ENCODE data around the gene ATOH8. TPM values are rescaled to one million over a fixed set of nuclear protein-coding genes. Genes with fewer than 3 reads are reported as not detected.

ATOH8 gene
- total and polyA plus RNA-seq, 2 experiments from 2014 or later = 4.8 to 10.6 TPM

- Histone ChIP-seq H3K9me3 (ENCODE audit: low read depth) (no peaks in the 10 kb centered on the region), H3K36me3 (no peaks in the 10 kb centered on the region), H3K4me1 (ENCODE audit: low read depth) (no peaks in the 10 kb centered on the region), H3K27ac (no peak overlapping the region), H3K4me3 (no peak overlapping the region), H3K27me3 (no peaks in the 10 kb centered on the region)
- DNase-seq (ENCODE audit: low read depth in 1 of 2, low spot score in 1 of 2) = no peak
- TF ChIP-seq, protein P1, sequence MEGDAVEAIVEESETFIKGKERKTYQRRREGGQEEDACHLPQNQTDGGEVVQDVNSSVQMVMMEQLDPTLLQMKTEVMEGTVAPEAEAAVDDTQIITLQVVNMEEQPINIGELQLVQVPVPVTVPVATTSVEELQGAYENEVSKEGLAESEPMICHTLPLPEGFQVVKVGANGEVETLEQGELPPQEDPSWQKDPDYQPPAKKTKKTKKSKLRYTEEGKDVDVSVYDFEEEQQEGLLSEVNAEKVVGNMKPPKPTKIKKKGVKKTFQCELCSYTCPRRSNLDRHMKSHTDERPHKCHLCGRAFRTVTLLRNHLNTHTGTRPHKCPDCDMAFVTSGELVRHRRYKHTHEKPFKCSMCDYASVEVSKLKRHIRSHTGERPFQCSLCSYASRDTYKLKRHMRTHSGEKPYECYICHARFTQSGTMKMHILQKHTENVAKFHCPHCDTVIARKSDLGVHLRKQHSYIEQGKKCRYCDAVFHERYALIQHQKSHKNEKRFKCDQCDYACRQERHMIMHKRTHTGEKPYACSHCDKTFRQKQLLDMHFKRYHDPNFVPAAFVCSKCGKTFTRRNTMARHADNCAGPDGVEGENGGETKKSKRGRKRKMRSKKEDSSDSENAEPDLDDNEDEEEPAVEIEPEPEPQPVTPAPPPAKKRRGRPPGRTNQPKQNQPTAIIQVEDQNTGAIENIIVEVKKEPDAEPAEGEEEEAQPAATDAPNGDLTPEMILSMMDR (IDR thresholded peaks at IDR 0.05; ENCODE audit: low read depth, low read length) = no peak
Observed at GRCh38 chr2:85799215-85799956, 45.6 kb downstream of the ATOH8 start.

- TF ChIP-seq, protein P1 (IDR thresholded peaks at IDR 0.05; ENCODE audit: low read depth, low read length) = no peak
- Histone ChIP-seq H3K4me3 (no peak overlapping the region), H3K36me3 (no peaks in the 10 kb centered on the region), H3K27me3 (no peaks in the 10 kb centered on the region), H3K4me1 (ENCODE audit: low read depth) (no peaks in the 10 kb centered on the region), H3K27ac (no peak overlapping the region), H3K9me3 (ENCODE audit: low read depth) (no peaks in the 10 kb centered on the region)
- no peak for DNase-seq (ENCODE audit: low read depth in 1 of 2, low spot score in 1 of 2)
Observed at GRCh38 chr2:85800586-85800985, 46.8 kb downstream of the ATOH8 start.

DNA sequence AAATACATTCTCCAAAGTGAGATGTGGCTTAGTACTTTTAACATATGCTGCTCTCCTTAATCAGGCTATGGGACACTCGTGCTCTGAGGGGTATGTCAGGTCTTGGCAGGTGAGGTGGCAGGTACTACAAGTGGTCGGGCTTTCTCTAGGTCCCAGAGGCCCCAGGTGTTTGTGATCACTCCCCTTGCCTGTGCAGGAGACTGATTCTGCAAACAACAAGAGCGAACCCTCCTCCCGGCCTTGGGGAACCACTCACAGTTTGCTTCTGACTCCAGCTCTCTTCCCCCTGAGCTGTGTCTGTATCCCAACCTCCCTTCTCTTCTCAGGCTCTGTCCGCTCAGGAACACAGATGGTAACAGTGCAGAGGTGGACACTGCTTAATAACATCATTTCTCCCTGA lies 48.1 kb downstream of the ATOH8 start:
- TF ChIP-seq, protein P1 (IDR thresholded peaks at IDR 0.05; ENCODE audit: low read depth, low read length) = no peak
- no peaks in the 10 kb centered on the region for H3K9me3 ChIP-seq (ENCODE audit: low read depth)
- no peaks in the 10 kb centered on the region for H3K4me1 ChIP-seq (ENCODE audit: low read depth)
- DNase-seq (ENCODE audit: low read depth in 1 of 2, low spot score in 1 of 2) = no peak
- H3K27me3 ChIP-seq = no peaks in the 10 kb centered on the region
- no peak overlapping the region for H3K27ac ChIP-seq
- no peaks in the 10 kb centered on the region for H3K36me3 ChIP-seq
- H3K4me3 ChIP-seq = no peak overlapping the region

GRCh38 chr2:85802354-85803103 lies 48.7 kb downstream of the ATOH8 start:
- Histone ChIP-seq H3K27me3 (no peaks in the 10 kb centered on the region), H3K4me3 (no peak overlapping the region), H3K27ac (no peak overlapping the region), H3K9me3 (ENCODE audit: low read depth) (no peaks in the 10 kb centered on the region), H3K4me1 (ENCODE audit: low read depth) (no peaks in the 10 kb centered on the region), H3K36me3 (no peaks in the 10 kb centered on the region)
- TF ChIP-seq, protein P1 (IDR thresholded peaks at IDR 0.05; ENCODE audit: low read depth, low read length) = no peak
- DNase-seq (ENCODE audit: low read depth in 1 of 2, low spot score in 1 of 2) = no peak

- TF ChIP-seq, protein P1 (IDR thresholded peaks at IDR 0.05; ENCODE audit: low read depth, low read length) = no peak
- no peaks in the 10 kb centered on the region for H3K36me3 ChIP-seq
- no peak overlapping the region for H3K4me3 ChIP-seq
- no peaks in the 10 kb centered on the region for H3K9me3 ChIP-seq (ENCODE audit: low read depth)
- no peak overlapping the region for H3K27ac ChIP-seq
- no peak for DNase-seq (ENCODE audit: low read depth in 1 of 2, low spot score in 1 of 2)
- no peaks in the 10 kb centered on the region for H3K27me3 ChIP-seq
- H3K4me1 ChIP-seq (ENCODE audit: low read depth) = no peaks in the 10 kb centered on the region
Observed at GRCh38 chr2:85803704-85804425, 50.1 kb downstream of the ATOH8 start.

Data from cardiac muscle cell (in vitro differentiated cells and primary cell).